ENCODE measurements around the gene MORF4L1.
"Not testable (repeated sequence)": the region's sequence is repeated elsewhere in the genome, so short reads cannot be mapped to it uniquely, and the experiment has no call there.

MORF4L1 gene

GRCh38 chr15:78923480-78924360 is 51.0 kb downstream of the MORF4L1 start:
- TF ChIP-seq CTCF (conservative IDR thresholded peaks at IDR 0.05; ENCODE audit: low read length), result no peak
- H3K4me3 ChIP-seq (ENCODE audit: low read length), result no peak overlapping the region
- DNase-seq (ENCODE audit: low read depth), result no peak

- no peak overlapping the region for H3K4me3 ChIP-seq (ENCODE audit: low read length)
- no peak for DNase-seq (ENCODE audit: low read depth)
- no peak for TF ChIP-seq CTCF (conservative IDR thresholded peaks at IDR 0.05; ENCODE audit: low read length)
Measured at GRCh38 chr15:78925076-78925624, 52.5 kb downstream of the MORF4L1 start.

GRCh38 chr15:78925956-78926743 is 53.5 kb downstream of the MORF4L1 start:
- no peak for DNase-seq (ENCODE audit: low read depth)
- H3K4me3 ChIP-seq (ENCODE audit: low read length), result no peak overlapping the region
- TF ChIP-seq CTCF (conservative IDR thresholded peaks at IDR 0.05; ENCODE audit: low read length), result no peak

GRCh38 chr15:78927077-78927790 is 54.5 kb downstream of the MORF4L1 start:
- no peak overlapping the region for H3K4me3 ChIP-seq (ENCODE audit: low read length)
- no peak for DNase-seq (ENCODE audit: low read depth)
- TF ChIP-seq CTCF (conservative IDR thresholded peaks at IDR 0.05; ENCODE audit: low read length), result no peak

- H3K4me3 ChIP-seq (ENCODE audit: low read length); DNase-seq (ENCODE audit: low read depth): not testable (repeated sequence)
Measured at GRCh38 chr15:78928176-78928575, 55.5 kb downstream of the MORF4L1 start.

- no peak overlapping the region for H3K4me3 ChIP-seq (ENCODE audit: low read length)
- TF ChIP-seq CTCF (conservative IDR thresholded peaks at IDR 0.05; ENCODE audit: low read length), result no peak
- no peak for DNase-seq (ENCODE audit: low read depth)
Measured at GRCh38 chr15:78928616-78929093, 56.0 kb downstream of the MORF4L1 start.
